GM19035 (cell line): ENCODE data around the gene SYF2.
"Not testable (repeated sequence)": the region's sequence is repeated elsewhere in the genome, so short reads cannot be mapped to it uniquely, and the experiment has no call there.

ENCODE experiments used
- ATAC-seq: cut with Tn5 transposase; IDR thresholded peaks from one replicate; pipeline ENCODE4 v1.9.1; 2021; ENCODE audit not compliant: unreplicated experiment

Gene SYF2

DNA sequence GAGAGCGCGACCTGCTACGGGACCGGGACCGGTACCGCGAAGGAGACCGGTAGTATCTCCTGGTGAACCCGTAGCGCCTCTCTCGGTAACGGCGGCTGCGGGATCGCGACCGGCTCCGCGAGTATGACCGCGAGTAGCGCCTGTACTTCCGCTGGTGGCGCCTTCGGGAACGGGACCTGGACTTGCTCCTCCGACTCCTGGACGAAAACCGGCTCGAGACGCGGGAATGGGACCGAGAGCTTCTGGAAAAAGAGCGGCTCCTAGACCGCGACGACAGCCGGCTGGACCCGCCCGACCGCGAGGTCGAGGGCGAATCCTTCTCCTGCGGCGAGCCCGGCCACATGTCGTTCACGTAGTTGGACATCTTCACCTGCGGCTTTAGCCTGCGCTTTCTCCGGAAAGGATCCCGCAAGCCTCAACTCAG, 14.3 kb upstream of the SYF2 start:
- peak; percentile 4 for ATAC-seq

DNA sequence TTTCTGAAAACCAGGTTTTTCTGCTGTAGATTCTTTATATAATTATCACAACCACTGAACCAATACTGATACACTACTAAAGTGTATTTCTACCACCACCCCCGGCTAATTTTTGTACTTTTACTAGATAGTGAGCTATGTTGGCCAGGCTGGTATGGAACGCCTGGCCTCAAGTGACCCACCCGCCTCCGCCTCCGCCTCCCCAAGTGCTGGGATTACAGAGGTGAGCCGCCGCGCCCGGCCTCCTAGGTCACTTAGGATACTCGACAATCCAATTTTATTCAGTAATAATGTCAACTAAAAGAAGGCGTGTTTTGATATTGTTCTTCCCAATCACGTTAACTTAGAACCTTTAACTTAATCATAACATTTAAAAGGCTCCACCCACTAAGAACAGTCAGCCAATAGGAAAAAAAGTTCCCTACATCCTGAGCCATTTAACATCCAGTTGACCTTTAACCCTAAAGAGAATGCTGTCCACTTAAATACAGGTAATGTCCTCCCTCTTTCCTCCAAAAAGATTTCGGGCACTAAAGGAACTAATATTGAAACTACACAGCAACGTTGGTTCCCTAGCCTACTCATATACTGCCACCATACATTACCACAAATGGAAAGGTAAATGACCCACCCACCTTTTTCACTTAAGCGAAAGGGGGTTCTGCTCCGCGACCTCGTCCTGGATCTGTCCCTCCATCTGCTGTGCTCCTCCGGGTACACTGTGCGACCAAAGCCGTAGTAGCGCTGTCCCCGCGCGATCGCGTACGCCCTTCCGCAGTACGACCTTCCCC, 13.7 kb upstream of the SYF2 start:
- ATAC-seq = no peak

DNA sequence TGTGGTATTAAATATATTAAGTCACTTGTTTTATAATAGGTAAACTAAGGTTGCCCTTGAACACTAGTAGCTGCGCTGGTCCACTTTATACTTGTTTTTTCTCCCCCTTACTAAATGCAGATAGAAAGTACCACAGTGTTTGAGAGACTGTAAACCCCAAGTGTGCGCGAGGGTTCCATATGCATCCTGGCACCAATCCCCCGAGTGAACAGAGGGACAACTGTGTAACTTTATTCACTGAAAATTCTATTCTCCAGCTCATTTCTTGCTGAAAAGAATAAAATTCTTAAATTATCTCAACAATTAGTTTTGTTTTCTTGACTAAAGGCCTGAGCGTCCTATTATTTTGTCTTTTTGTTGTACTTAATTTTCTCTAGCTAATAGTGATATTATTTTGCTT, 13.1 kb upstream of the SYF2 start:
- no peak for ATAC-seq

DNA sequence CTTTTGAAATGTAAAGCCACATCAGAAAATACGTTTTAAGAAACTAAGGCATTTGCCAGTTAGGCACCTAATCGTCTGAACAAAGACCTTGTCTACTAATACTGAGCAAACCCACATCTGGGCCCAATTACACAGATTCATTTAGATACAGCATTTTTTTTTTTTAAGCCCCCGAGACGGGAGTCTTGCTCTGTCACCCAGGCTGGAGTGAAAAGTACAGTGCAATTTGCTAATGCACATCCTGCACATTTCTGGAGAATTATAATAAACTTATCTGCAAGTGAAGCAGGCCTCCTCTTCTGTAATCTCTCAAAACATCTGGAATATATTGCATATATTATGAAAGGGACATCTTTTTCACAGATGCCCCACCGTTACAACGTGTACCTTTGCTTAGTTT, 11.6 kb upstream of the SYF2 start:
- no peak for ATAC-seq

GRCh38 chr1:25239681-25240541, 7.6 kb upstream of the SYF2 start:
- peak; percentile 67 for ATAC-seq

- no peak for ATAC-seq
Measured at GRCh38 chr1:25238046-25238445, 5.7 kb upstream of the SYF2 start.

DNA sequence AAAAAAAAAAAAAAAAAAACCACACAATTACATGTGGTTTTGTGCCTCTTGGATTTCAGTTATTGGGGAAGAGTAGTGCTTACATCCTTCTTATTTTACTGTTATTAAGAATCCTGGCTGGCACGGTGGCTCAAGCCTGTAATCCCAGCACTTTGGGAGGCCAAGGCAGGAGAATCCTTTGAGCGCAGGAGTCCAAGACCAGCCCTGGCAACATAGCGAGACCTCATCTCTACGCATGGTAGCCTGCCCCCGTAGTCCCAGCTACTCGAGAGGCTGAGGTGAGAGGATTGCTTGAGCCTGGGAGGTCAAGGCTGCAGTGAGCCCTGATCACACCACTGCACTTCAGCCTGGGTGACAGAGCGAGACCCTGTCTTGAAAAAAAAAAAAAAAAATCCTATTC, 4.0 kb upstream of the SYF2 start:
- not testable (repeated sequence) for ATAC-seq

DNA sequence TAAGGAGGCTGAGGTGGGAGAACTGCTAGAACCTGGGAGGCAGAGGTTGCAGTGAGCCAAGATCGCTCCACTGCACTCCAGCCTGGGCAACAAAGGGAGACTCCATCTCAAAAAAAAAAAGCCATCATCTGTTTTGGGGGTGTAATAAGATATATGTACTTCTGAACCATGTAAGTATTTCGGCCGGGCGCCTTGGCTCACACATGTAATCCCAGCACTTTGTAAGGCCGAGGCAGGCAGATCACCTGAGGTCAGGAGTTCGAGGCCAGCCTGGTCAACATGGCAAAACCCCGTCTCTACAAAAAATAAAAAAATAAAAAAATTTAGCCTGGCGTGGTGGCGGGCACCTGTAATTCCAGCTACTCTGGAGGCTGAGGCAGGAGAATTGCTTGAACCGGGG, 3.1 kb upstream of the SYF2 start:
- not testable (repeated sequence) for ATAC-seq

DNA sequence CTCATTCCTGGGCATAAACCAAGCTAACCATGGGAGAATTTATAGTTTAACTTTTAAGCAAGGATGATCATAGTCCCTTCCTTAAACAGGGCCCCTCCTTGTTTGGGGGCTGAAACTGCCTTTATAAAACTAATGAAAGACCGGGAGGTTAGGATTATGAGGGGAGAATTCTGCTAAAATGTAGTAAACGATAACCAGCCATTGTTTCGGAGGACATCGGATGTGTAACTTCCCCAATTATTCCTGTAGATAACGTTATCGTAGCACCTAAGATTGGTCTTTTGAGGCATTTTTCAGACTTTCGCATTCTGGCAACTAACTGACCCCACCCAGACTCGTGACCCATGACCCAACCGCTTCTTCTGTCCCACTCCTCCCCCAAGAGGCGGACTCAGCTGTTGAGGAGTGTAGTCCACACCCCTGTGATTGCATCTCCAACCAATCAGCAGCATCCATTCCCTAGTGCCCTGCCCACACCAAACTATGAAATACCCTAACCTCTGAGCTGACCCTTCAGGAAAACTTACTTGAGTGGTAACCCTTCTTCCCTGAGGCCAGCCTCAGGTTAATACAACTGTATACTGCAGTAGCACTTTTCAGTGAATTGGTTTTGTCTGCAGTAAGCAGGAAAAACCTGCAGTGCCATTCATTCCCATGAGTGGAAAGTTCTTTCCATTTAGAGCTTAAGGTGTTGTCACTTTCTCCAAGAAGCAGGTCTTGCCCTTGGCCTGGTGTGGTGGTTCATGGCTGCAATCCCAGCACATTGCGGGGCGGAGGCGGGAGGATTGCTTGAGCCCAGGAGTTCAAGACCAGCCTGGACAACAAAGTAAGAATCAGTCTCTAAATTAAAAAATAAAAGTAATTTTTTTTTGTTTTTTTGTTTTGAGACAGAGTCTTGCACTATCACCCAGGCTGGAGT, 823 bp upstream of the SYF2 start:
- peak; percentile 49 for ATAC-seq

DNA sequence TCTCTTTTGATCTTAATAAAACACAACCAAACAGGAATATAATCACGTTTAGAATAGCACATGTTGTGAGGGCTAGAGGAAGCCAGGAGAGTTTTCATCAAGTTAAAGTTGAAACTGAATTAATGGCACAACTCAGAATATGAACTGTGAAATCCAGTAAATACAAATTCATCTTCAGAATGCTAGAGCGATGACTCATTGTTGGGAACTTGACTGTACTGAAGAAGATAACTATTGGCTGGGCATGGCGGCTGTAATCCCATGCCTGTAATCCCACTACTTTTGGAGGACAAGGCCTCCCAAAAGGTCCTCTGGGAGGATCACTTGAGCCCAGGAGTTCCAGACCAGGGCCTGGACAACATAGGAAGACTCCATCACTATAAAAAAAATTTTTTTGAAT, 8.8 kb downstream of the SYF2 start:
- ATAC-seq = no peak

- no peak for ATAC-seq
Measured at GRCh38 chr1:25222606-25223005, 9.7 kb downstream of the SYF2 start.

DNA sequence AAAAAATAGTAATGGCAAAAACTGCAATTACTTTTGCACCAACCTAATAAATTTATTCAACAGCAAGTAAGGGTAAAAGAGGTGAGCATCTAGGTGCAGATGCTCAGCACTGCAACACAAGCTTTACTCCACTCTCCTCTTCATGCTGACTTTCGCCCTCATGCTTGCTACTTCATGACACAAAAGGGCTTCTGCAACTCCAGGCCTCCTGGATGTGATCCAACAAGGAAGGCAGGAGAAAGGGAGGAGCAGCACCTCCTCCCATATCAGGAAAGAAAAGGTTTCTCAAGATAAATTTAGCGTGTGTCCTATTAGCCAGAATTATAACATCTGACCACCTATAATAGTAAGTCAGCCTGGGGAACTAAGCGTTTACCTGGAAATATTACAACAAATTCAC, 11.6 kb downstream of the SYF2 start:
- ATAC-seq = no peak

GRCh38 chr1:25219661-25220251, 12.5 kb downstream of the SYF2 start:
- ATAC-seq = no peak

DNA sequence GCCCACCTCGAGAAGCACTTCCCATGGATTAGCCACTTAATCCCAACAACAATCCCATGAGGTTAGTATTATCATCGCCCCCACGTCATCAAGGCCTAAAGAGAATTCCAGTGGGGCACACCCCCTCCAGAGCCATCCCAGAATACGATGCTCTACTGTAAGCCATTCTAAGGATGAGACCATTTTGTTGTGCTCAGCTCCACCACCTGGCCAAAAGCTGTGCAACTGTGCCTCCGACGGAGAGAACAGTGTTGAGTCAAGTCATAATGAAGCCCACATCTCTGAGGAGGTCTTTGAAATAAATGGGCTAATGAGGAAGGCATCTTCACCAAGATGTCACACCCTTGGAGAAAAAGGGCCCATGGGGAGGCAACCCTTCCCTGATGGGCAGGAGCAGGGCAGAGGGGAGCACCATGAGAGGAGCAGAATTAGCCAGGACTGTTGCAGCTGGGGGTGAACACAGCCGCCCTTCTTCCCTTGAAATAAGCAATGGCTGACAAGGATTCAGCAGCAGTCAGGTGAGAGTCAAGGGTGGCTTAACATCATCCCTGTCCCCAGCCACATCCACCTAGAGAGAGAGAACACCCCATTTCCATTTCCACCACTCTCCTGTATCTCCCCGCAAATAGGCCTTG, 14.6 kb downstream of the SYF2 start:
- ATAC-seq = no peak

- ATAC-seq = no peak
Measured at GRCh38 chr1:25217015-25217414, 15.3 kb downstream of the SYF2 start.

DNA sequence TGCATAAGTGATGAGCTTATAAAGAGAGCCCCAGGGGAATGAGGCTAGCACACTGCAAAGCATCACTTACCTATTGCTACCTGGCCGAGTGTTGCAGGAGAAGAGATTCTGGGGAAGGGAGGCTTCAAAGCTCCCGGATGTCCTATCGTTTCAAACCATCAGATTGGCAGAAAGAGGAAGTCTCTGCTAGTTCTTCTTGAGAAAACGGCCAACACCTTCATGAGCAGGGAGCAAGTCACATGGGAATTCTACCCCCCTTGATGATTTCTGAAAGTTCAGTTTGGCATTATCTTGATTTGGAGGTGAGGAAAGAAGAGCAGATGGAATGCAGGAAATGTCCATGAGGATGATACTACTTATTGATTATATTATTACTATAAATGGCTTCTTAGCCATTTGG, 16.2 kb downstream of the SYF2 start:
- no peak for ATAC-seq

DNA sequence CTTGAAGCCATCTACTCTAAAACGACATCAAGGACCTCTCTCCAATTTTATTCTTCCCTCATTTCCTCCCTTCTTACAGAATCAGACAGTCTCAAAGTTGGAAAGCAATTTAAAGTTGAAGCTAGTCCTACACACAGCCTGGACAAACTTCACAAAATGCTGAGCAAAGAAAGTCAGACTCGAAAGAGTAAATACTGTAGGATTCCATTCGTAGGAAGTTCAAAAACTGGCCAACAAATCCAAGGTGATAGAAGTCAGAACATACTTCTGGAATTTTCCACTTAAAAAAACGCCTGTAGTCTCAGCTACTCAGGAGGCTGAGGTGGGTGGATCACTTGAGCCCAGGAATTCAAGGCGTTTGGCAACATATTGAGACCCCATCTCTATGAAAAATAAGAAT, 19.6 kb downstream of the SYF2 start:
- ATAC-seq = no peak

- ATAC-seq = no peak
Measured at GRCh38 chr1:25210728-25211127, 21.6 kb downstream of the SYF2 start.

DNA sequence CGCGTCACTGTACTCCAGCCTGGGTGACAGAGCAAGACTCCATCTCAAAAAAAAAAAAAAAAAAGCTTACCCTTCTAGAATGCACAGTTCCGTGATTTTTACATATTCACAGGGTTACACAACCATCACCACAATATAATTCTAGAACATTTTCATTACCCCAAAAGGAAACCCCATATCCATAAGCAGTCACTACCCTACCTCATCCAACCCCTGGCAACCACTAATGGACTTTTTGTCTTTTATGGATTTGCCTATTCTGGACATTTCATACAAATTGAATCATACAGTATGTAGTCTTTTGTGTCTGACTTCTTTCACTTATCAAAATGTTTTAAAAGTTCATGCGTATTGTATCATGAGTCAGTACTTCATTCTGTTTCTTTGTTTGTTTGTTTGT, 22.8 kb downstream of the SYF2 start:
- ATAC-seq = no peak

DNA sequence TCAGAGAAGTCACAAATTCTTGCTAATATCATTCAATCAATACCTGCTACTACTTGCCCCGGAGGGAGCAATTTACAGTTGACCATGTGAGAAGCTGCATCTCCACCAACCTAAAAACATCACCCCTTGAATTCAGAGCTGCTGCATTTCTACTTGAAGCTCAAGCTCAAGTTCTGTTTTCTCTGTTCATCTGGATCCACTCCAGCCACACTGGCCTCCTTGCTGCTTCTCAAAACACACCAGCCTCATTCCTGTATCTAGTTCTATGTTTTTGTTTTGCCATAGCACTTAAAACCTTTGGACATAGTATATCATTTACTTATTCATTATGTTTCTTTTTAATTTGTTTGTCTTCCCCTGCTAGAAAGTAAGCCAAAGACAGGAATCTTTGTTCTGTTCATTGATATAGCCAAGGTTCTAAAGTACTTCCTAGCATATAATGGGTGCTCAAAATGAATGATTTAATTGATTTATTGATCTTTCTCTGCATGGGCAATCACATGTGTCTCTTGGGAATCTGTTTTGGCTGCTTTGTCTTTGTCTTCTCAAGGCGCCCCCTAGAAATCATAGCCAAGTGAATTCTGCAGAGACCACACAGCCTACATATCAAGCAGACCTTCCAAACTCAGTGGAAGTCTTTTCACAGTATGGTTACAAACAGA, 23.6 kb downstream of the SYF2 start:
- no peak for ATAC-seq
